Smooth muscle cell of the umbilical artery (primary cell): Measurements from ENCODE around the gene TRNAU1AP. TPM values are rescaled to one million over a fixed set of nuclear protein-coding genes. Genes with fewer than 3 reads are reported as not detected.

Experiments used
- total RNA-seq: library from RNA; depleted of rRNA; stranded (reverse); fragments of >200 nt; gene quantifications from 2 replicates; pipeline ENCODE4 v1.2.3, GENCODE V29; 2014

Gene TRNAU1AP
- total RNA-seq = 17.0 and 24.3 TPM in 2 replicates

DNA sequence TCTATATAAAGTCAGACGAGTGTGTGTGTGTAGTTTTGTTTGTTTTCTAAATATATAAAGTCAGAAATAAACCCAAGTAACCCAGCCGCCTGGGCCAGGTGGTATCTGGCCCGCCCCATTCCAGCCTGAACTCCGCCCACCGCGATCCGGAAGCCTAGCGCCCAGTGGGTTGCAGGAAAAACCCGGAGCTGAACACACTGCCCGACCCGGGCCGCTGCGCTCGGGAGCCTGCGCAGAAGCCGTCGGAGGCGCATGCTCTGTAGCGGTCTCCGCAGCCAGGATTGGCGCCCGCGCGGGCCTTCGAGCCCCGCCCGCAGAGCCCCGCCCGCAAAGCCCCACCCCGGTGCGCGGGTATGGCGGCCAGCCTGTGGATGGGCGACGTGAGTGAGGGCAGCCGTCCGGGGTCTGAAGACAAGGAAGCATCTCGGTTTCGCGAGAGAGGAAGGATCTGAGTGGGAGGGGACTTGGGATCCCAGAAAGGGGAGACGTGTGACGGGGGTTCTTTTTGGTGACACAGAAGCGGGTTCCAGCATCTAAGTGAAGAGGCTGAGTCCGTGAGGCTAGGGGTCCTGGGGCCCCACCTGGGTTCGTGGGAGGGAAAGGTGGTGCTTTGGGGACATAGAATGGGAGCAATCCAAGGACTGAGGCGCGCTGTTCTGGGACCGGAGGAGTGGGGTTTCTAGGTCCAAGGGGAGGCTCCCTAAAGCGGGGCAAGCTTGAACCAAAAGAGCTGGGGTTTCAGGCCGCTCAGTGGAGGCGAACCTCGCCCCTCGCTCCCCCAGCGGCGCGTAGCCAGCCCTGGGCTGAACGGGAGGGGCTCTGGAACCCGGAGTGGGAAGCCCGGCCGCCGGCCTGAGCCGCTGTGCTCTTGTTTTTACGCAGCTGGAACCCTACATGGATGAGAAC, at the start of gene TRNAU1AP:
Gene TRNAU1AP (plus strand): TSS at position 328 of the 906 bp plus-strand sequence. CDS start 26 bp downstream, at position 354.

GRCh38 chr1:28505406-28506187, 47.3 kb upstream of the TRNAU1AP start, which contains the start of gene RCC1:
Gene RCC1, plus strand, starts transcription at chr1:28506043. Its CDS starts 23,824 bp downstream, at chr1:28529867.

GRCh38 chr1:28591708-28592320, 38.9 kb downstream of the TRNAU1AP start, which contains the start of gene RAB42:
Gene RAB42, plus strand, starts transcription at chr1:28592265. Its CDS starts 247 bp downstream, at chr1:28592512.

Other genes starting within 250 kb of the TRNAU1AP start
- gene MED18, start 224.0 kb upstream of the TRNAU1AP start, total RNA-seq = 19.5 and 24.3 TPM in 2 replicates
- gene PHACTR4, start 183.3 kb upstream of the TRNAU1AP start, total RNA-seq = 3.9 and 9.6 TPM in 2 replicates
- 27.3 and 51.6 TPM in 2 replicates for gene RCC1, start 47.0 kb upstream of the TRNAU1AP start, total RNA-seq
- 1.8 and 4.5 TPM in 2 replicates for gene RAB42, start 39.2 kb downstream of the TRNAU1AP start, total RNA-seq
- 33.6 and 55.8 TPM in 2 replicates for gene TAF12, start 90.0 kb downstream of the TRNAU1AP start, total RNA-seq
- not detected in 2 replicates for gene RNU11, start 95.5 kb downstream of the TRNAU1AP start, total RNA-seq
- gene GMEB1, start 115.7 kb downstream of the TRNAU1AP start, total RNA-seq = 8.3 and 12.3 TPM in 2 replicates
- gene YTHDF2, start 183.9 kb downstream of the TRNAU1AP start, total RNA-seq = 43.9 and 63.6 TPM in 2 replicates